DND-41 (cell line): ENCODE data around the gene OR10G7.

Experiments used
- ATAC-seq: fragments of 200-7000 bp; cut with Tn5 transposase; 3 replicates; pipeline ENCODE4 v1.9.1; 2021; ENCODE audit warnings: low read depth; ENCODE audit not compliant: insufficient read depth
- DNase-seq: peaks from one replicate; pipeline ENCODE4 v3.0.0-alpha.2; 2020
- H2AFZ ChIP-seq: 2 replicates; pipeline ENCODE4 v1.6.0; 2012; ENCODE audit warnings: low read depth, low read length
- H3K27ac ChIP-seq: 2 replicates; pipeline ENCODE4 v1.5.1; 2012; ENCODE audit warnings: low read length, inconsistent platforms
- H3K27me3 ChIP-seq: fragments of 200-600 bp; sonication (generic); 2 replicates; pipeline ENCODE4 v1.6.0; 2012; ENCODE audit warnings: low read length, mild to moderate bottlenecking, inconsistent platforms; ENCODE audit not compliant: insufficient read depth, poor library complexity
- H3K36me3 ChIP-seq: 2 replicates; pipeline ENCODE4 v1.5.1; 2012; ENCODE audit warnings: low read length, inconsistent platforms; ENCODE audit not compliant: insufficient read depth
- H3K4me1 ChIP-seq: 2 replicates; pipeline ENCODE4 v1.5.1; 2012; ENCODE audit warnings: mild to moderate bottlenecking, low read length; ENCODE audit not compliant: insufficient read depth
- H3K4me2 ChIP-seq: 2 replicates; pipeline ENCODE4 v1.6.0; 2012; ENCODE audit warnings: mild to moderate bottlenecking, moderate library complexity, low read length, inconsistent platforms; ENCODE audit not compliant: insufficient read depth
- H3K4me3 ChIP-seq, 2 experiments: fragments of 200-600 bp in 1 of 2; shearing (Covaris generic) in 1 of 2; 2 replicates each; pipeline ENCODE4 v1.5.1; 2012 to 2016; ENCODE audit warnings: inconsistent platforms in 2 of 2, low read length in 2 of 2, mild to moderate bottlenecking in 2 of 2, low read depth in 1 of 2, moderate library complexity in 1 of 2
- H3K79me2 ChIP-seq: 2 replicates; pipeline ENCODE4 v1.6.0; 2012; ENCODE audit warnings: low read length, inconsistent platforms; ENCODE audit not compliant: insufficient read depth
- H3K9ac ChIP-seq: 2 replicates; pipeline ENCODE4 v1.6.0; 2012; ENCODE audit warnings: low read depth, mild to moderate bottlenecking, inconsistent platforms, low read length, moderate library complexity
- H3K9me3 ChIP-seq: 2 replicates; pipeline ENCODE4 v1.5.1; 2012; ENCODE audit warnings: low read length, moderate library complexity, mild to moderate bottlenecking, inconsistent platforms; ENCODE audit not compliant: insufficient read depth, severe bottlenecking
- H4K20me1 ChIP-seq: 2 replicates; pipeline ENCODE4 v1.6.0; 2012; ENCODE audit warnings: low read length; ENCODE audit not compliant: insufficient read depth
- EZH2 ChIP-seq: IDR thresholded peaks from 3 replicates; pipeline ENCODE4 v1.6.1; 2012; ENCODE audit warnings: borderline replicate concordance, low read depth, mild to moderate bottlenecking, moderate library complexity, low read length, inconsistent platforms; ENCODE audit not compliant: severe bottlenecking
- TF ChIP-seq, protein P1 (sequence below): IDR thresholded peaks from 2 replicates; pipeline ENCODE4 v1.5.1; 2012; ENCODE audit warnings: borderline replicate concordance, low read length, moderate library complexity, mild to moderate bottlenecking; ENCODE audit not compliant: poor library complexity, severe bottlenecking; ENCODE audit errors: extremely low read depth

The OR10G7 gene

DNA sequence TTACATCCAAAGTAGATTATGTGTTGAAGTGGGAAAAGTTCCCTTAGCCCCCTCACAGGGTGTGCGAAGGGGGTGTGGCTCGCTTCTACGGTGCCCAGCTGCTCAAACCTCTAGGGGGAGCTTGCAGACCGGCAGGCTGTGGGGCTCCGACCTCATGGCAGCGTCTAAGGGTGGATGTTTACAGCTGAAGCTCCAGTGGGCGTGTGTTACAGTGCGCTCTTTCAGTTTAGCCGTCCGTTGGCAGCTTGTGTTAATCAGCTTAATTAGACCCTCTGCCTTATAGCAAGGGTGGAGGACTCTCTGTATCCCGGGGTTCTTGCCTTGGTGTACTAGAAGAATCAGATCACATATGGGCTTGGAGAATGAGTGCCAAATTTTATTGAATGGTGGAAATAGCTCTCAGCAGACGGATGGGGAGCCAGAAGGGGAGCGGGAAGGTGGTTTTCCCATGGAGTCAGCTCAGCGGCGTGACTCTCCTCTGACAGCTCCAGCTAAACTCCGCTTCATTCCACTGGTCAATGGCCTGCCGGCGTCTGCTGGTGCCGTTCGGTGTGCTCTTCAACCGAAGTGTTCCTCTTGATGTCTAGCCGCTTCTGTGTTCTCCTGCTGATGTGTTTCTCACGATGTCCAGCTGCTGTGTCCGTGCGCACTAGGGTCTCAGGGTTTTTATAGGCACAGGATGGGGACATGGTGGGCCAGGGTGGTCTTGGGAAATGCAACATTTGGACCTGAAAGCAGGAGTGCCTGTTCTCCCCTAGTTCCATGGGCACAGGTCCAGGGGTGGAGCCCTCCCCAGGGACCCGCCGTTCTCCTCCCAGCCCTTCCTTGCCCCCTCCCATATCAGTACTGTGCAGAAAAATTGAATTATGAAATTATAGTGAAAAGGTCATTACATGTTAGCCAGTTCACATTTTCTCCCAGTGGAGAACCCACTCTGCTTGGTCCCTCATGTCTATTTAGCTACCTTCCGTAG is 28.6 kb upstream of the OR10G7 start:
- H3K4me3 ChIP-seq = no peak overlapping the region
- H3K9ac ChIP-seq = no peak overlapping the region
- ATAC-seq (peak; percentile 98), DNase-seq (peak; percentile 62)
- no peaks in the 10 kb centered on the region for H3K79me2 ChIP-seq
- TF ChIP-seq EZH2 = no peak
- TF ChIP-seq, protein P1, sequence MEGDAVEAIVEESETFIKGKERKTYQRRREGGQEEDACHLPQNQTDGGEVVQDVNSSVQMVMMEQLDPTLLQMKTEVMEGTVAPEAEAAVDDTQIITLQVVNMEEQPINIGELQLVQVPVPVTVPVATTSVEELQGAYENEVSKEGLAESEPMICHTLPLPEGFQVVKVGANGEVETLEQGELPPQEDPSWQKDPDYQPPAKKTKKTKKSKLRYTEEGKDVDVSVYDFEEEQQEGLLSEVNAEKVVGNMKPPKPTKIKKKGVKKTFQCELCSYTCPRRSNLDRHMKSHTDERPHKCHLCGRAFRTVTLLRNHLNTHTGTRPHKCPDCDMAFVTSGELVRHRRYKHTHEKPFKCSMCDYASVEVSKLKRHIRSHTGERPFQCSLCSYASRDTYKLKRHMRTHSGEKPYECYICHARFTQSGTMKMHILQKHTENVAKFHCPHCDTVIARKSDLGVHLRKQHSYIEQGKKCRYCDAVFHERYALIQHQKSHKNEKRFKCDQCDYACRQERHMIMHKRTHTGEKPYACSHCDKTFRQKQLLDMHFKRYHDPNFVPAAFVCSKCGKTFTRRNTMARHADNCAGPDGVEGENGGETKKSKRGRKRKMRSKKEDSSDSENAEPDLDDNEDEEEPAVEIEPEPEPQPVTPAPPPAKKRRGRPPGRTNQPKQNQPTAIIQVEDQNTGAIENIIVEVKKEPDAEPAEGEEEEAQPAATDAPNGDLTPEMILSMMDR = peak; percentile 68
- H3K4me2 ChIP-seq = peak overlapping the region; percentile 46; the same call in 1 of the 2 replicates
- peaks cover 3% of the 10 kb centered on the region for H3K27me3 ChIP-seq
- no peak overlapping the region; the same call in 1 of the 2 replicates for H2AFZ ChIP-seq
- peaks cover 3% of the 10 kb centered on the region for H3K4me1 ChIP-seq
- no peaks in the 10 kb centered on the region for H3K9me3 ChIP-seq
- no peaks in the 10 kb centered on the region for H3K36me3 ChIP-seq
- no peak overlapping the region for H3K27ac ChIP-seq
- no peaks in the 10 kb centered on the region for H4K20me1 ChIP-seq

DNA sequence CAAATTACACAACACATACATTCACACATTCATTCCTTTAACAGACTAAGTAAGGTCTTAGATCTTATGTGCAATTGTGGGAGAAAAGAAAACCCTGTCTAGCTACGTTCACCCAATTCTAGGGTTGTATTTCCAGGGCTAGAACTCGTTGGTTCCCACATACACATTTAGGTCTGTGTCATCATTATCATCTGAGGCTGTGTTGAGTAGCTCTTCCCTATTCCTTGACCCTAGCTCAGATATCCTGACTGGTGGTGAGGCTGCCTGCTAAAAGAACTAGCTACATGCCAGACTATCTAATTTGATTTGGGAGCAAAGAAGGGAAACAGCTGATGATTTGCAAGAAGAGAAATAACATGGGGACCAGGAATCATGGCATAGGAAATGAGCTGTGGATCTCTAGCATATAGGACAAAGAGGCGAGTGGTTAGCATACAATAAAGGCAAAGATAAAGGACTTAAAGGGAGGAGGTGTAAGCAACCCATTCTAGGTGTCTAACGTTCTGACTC is 27.5 kb upstream of the OR10G7 start:
- DNase-seq = no peak

DNA sequence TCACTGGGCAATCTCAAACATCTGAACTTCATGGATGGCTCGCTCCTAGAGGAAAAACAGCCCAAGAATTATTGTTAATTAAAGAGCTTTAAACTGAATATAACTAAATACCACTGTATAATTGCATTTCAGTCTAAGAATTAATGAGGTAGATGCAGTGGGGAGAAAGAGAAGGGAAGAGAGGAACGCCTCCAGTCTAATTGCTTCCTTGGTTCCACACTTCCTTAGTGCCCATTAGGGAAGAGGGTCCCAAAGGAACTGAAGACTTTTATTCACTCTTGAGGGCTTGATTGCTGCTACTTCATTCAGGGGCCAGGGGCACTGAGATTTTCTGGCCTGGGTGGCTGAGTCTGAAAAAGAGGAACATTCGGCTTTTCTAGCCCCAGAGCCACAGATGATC is 11.8 kb upstream of the OR10G7 start:
- Histone ChIP-seq H3K27ac (no peak overlapping the region), H3K4me3 (no peak overlapping the region), H4K20me1 (no peaks in the 10 kb centered on the region), H3K4me1 (no peaks in the 10 kb centered on the region), H3K4me2 (no peak overlapping the region), H3K79me2 (no peaks in the 10 kb centered on the region), H3K9me3 (no peaks in the 10 kb centered on the region), H3K9ac (no peak overlapping the region), H3K36me3 (no peaks in the 10 kb centered on the region), H2AFZ (no peak overlapping the region), H3K27me3 (peaks cover 7% of the 10 kb centered on the region)
- no peak for ATAC-seq
- DNase-seq = no peak
- TF ChIP-seq EZH2 = no peak
- TF ChIP-seq, protein P1 = no peak

More for the DNA sequence above, 27.5 kb upstream of the OR10G7 start:
- Histone ChIP-seq H3K4me3 (no peak overlapping the region), H3K4me2 (no peak overlapping the region), H3K9ac (no peak overlapping the region), H3K36me3 (no peaks in the 10 kb centered on the region), H3K27ac (no peak overlapping the region), H2AFZ (no peak overlapping the region), H3K4me1 (peaks cover 3% of the 10 kb centered on the region), H3K27me3 (peaks cover 3% of the 10 kb centered on the region), H3K9me3 (no peaks in the 10 kb centered on the region), H4K20me1 (no peaks in the 10 kb centered on the region), H3K79me2 (no peaks in the 10 kb centered on the region)
- TF ChIP-seq, protein P1 = no peak
- TF ChIP-seq EZH2 = no peak
- no peak for ATAC-seq
